GM12878 (cell line): Measurements from ENCODE around the gene FSD1L. TPM values are rescaled to one million over a fixed set of nuclear protein-coding genes. Genes with fewer than 3 reads are reported as not detected.
A peak's percentile ranks its signal among the peaks of the same experiment; 100 is the strongest.

Experiments
- ATAC-seq: fragments of 200-7000 bp; cut with Tn5 transposase; 3 replicates; pipeline ENCODE4 v1.9.1; 2020; ENCODE audit warnings: mild to moderate bottlenecking, moderate library complexity
- BruUV-seq: library from RNA; stranded (reverse); fragments of 400-500 nt; replicated peaks from 2 replicates; lab custom pipeline; 2021; lab: Mats Ljungman, UMichigan
- CTCF ChIA-PET: fragments of 300-600 bp; sonication (Branson Sonifier 250); formaldehyde crosslinking; extraction: SDS; loops from one replicate; lab custom pipeline; 2021; ENCODE audit warnings: inconsistent platforms; lab: Yijun Ruan, JAX
- POLR2A ChIA-PET: fragments of 350-600 bp; formaldehyde crosslinking; extraction: SDS; loops from one replicate; lab custom pipeline; 2021; ENCODE audit warnings: inconsistent platforms; lab: Charles Lee
- RAD21 ChIA-PET: fragments of 300-600 bp; sonication (Branson Sonifier 250); formaldehyde crosslinking; loops from one replicate; lab custom pipeline; 2023; ENCODE audit warnings: antibody characterized with exemption; ENCODE audit not compliant: unreplicated experiment; lab: Charles Lee
- SMC1A ChIA-PET: fragments of 300-600 bp; sonication (Branson Sonifier 250); formaldehyde crosslinking; loops from one replicate; lab custom pipeline; 2023; ENCODE audit not compliant: unreplicated experiment, uncharacterized antibody; lab: Charles Lee
- DNase-seq: peaks from one replicate; pipeline ENCODE4 v3.0.0-alpha.2; 2011; ENCODE audit warnings: low read depth, low spot score
- FAIRE-seq: peaks from 3 replicates; lab custom pipeline; 2011; peaks lifted over from hg19 to GRCh38; lab: Jason Lieb, UNC
- H2AFZ ChIP-seq: 2 replicates; pipeline ENCODE4 v1.6.0; 2011; ENCODE audit warnings: low read depth, low read length, control low read depth; ENCODE audit not compliant: control insufficient read depth
- H3K27ac ChIP-seq: 2 replicates; pipeline ENCODE4 v1.5.1; 2011; ENCODE audit warnings: control low read depth; ENCODE audit not compliant: control insufficient read depth, insufficient read depth
- H3K27me3 ChIP-seq, 2 experiments: replicated peaks in 1 of 2; 2 replicates each; pipeline versions ENCODE4 v1.6.0 to v1.6.1; 2011; ENCODE audit warnings: low read length in 1 of 2; ENCODE audit not compliant: control insufficient read depth in 2 of 2, insufficient read depth in 2 of 2
- H3K36me3 ChIP-seq, 2 experiments: 2 replicates each; pipeline ENCODE4 v1.5.1; 2011; ENCODE audit warnings: low read length in 1 of 2; ENCODE audit not compliant: control insufficient read depth in 2 of 2, insufficient read depth in 2 of 2
- H3K4me1 ChIP-seq: 2 replicates; pipeline ENCODE4 v1.6.1; 2011; ENCODE audit warnings: mild to moderate bottlenecking, low read length, moderate library complexity, mixed read lengths; ENCODE audit not compliant: control insufficient read depth, insufficient read depth
- H3K4me2 ChIP-seq: 2 replicates; pipeline ENCODE4 v1.6.0; 2011; ENCODE audit warnings: control low read depth; ENCODE audit not compliant: control insufficient read depth, insufficient read depth
- H3K4me3 ChIP-seq: fragments of 200-600 bp; sonication (generic); 2 replicates; pipeline ENCODE4 v1.5.1; 2016
- H3K79me2 ChIP-seq: 2 replicates; pipeline ENCODE4 v1.6.0; 2011; ENCODE audit warnings: low read length; ENCODE audit not compliant: control insufficient read depth, insufficient read depth
- H3K9ac ChIP-seq: 2 replicates; pipeline ENCODE4 v1.8.0; 2011; ENCODE audit warnings: low read length, control low read depth, mixed read lengths; ENCODE audit not compliant: control insufficient read depth, insufficient read depth
- H3K9me3 ChIP-seq: replicated peaks from 3 replicates; pipeline ENCODE4 v1.5.1; 2011; ENCODE audit warnings: mild to moderate bottlenecking, low read length; ENCODE audit not compliant: control insufficient read depth, insufficient read depth
- H4K20me1 ChIP-seq: 2 replicates; pipeline ENCODE4 v1.6.0; 2011; ENCODE audit not compliant: control insufficient read depth, insufficient read depth
- ATF7 ChIP-seq: fragments of 450-650 bp; IDR thresholded peaks from 2 replicates; pipeline ENCODE4 v1.6.1; 2016; ENCODE audit warnings: low read depth, mild to moderate bottlenecking
- CREB1 ChIP-seq: IDR thresholded peaks from 2 replicates; pipeline ENCODE4 v1.6.1; 2012; ENCODE audit warnings: low read depth, mild to moderate bottlenecking, inconsistent platforms
- DPF2 ChIP-seq: fragments of 450-650 bp; IDR thresholded peaks from 2 replicates; pipeline ENCODE4 v1.6.1; 2017; ENCODE audit warnings: mild to moderate bottlenecking
- EED ChIP-seq: sonication (generic); IDR thresholded peaks from 2 replicates; pipeline ENCODE4 v1.6.1; 2016; ENCODE audit warnings: antibody characterized with exemption, low read depth
- FOXM1 ChIP-seq: IDR thresholded peaks from 2 replicates; pipeline ENCODE4 v1.6.1; 2012; ENCODE audit warnings: low read depth, mild to moderate bottlenecking, inconsistent platforms, low read length, moderate library complexity
- GATAD2B ChIP-seq: fragments of 450-650 bp; conservative IDR thresholded peaks from 2 replicates; pipeline ENCODE4 v1.6.1; 2017; ENCODE audit warnings: low read depth, mild to moderate bottlenecking, moderate library complexity
- IRF4 ChIP-seq: IDR thresholded peaks from 2 replicates; pipeline ENCODE4 v1.6.1; 2011; ENCODE audit warnings: low read depth, low read length
- LARP7 ChIP-seq: fragments of 450-650 bp; IDR thresholded peaks from 2 replicates; pipeline ENCODE4 v1.6.1; 2017; ENCODE audit warnings: mild to moderate bottlenecking
- MEF2B ChIP-seq: fragments of 450-650 bp; IDR thresholded peaks from 2 replicates; pipeline ENCODE4 v1.6.1; 2018; ENCODE audit warnings: mild to moderate bottlenecking, moderate library complexity; ENCODE audit not compliant: partially characterized antibody, poor library complexity, severe bottlenecking
- NBN ChIP-seq: fragments of 450-650 bp; IDR thresholded peaks from 2 replicates; pipeline ENCODE4 v1.6.1; 2016
- NFIC ChIP-seq: IDR thresholded peaks from 2 replicates; pipeline ENCODE4 v1.6.1; 2012; ENCODE audit warnings: low read depth, mild to moderate bottlenecking, inconsistent platforms, low read length, moderate library complexity
- NR2F1 ChIP-seq: fragments of 450-650 bp; conservative IDR thresholded peaks from 2 replicates; pipeline ENCODE4 v1.6.1; 2017; ENCODE audit warnings: mild to moderate bottlenecking
- PML ChIP-seq: IDR thresholded peaks from 2 replicates; pipeline ENCODE4 v1.6.1; 2012; ENCODE audit warnings: low read length, inconsistent platforms
- RAD51 ChIP-seq: fragments of 450-650 bp; IDR thresholded peaks from 2 replicates; pipeline ENCODE4 v1.6.1; 2016; ENCODE audit warnings: moderate library complexity, mild to moderate bottlenecking, inconsistent platforms
- SP1 ChIP-seq: IDR thresholded peaks from one replicate; pipeline ENCODE4 v1.6.1; 2011; ENCODE audit warnings: low read depth, low read length
- ZNF384 ChIP-seq: IDR thresholded peaks from 2 replicates; pipeline ENCODE4 v1.6.1; 2012; ENCODE audit warnings: low read depth, mild to moderate bottlenecking, low read length, improper control_type of control experiment, borderline replicate concordance
- ZSCAN29 ChIP-seq: fragments of 450-650 bp; IDR thresholded peaks from 2 replicates; pipeline ENCODE4 v1.6.1; 2017; ENCODE audit warnings: mild to moderate bottlenecking, moderate library complexity
- WGBS: methylation state at CpG from one replicate; pipeline ENCODE4 v1.1.6; 2016; ENCODE audit warnings: low lambda C conversion rate; ENCODE audit not compliant: insufficient replicate concordance, insufficient coverage; ENCODE audit errors: missing lambda C conversion rate; 5-methylcytosine and 5-hydroxymethylcytosine counted together
- in situ Hi-C: fragments of 300-500 bp; cut with MboI; formaldehyde crosslinking; loops from 9 replicates; pipeline ENCODE4 v1.14.3; 2018; ENCODE audit warnings: mixed read lengths
- intact Hi-C: fragments of 100-400 bp; cut with micrococcal nuclease; formaldehyde crosslinking; loops from one replicate; pipeline ENCODE4 v1.14.2; 2022; ENCODE audit not compliant: unreplicated experiment
- polyA plus RNA-seq, 11 experiments: library from polyadenylated mRNA; depleted of rRNA in 4 of 11; unstranded in 6 of 11; stranded (reverse) in 5 of 11; fragments of >200 nt; fragmentation: Nextera tagmentation in 4 of 11; fragmentation: Illumina TruSeq in 1 of 11; extraction: Ambion mirVana in 4 of 11; extraction: Trizol in 1 of 11; gene quantifications; 1 replicate in 1 of 11; 2 replicates in 10 of 11; pipeline versions ENCODE4 v1.2.1 to v1.2.3, GENCODE V29; 2011 to 2016; ENCODE audit warnings: inconsistent platforms in 2 of 11, missing spikeins in 2 of 11, low read depth in 1 of 11
- total RNA-seq, 4 experiments: library from RNA; depleted of rRNA in 3 of 4; stranded (reverse); fragments of >200 nt in 3 of 4; fragmentation: Illumina TruSeq in 1 of 4; extraction: Trizol in 1 of 4; gene quantifications; 2 replicates each; pipeline versions ENCODE4 v1.2.1 to v1.2.3, GENCODE V29; 2013 to 2021
- TF ChIP-seq, protein P1 (sequence below): fragments of 450-650 bp; IDR thresholded peaks from 2 replicates; pipeline ENCODE4 v1.6.1; 2016; ENCODE audit warnings: mild to moderate bottlenecking
- TF ChIP-seq, protein P2 (sequence below): fragments of 450-650 bp; IDR thresholded peaks from 2 replicates; pipeline ENCODE4 v1.6.1; 2017; ENCODE audit warnings: mild to moderate bottlenecking, low read depth, inconsistent platforms; ENCODE audit not compliant: poor library complexity, severe bottlenecking

FSD1L gene
- total and polyA plus RNA-seq, 10 of the 15 experiments (the other 5 are each of a cell fraction or from before 2014, with no cell fraction given) = 11.9 to 52.4 (median 17.0) TPM

DNA sequence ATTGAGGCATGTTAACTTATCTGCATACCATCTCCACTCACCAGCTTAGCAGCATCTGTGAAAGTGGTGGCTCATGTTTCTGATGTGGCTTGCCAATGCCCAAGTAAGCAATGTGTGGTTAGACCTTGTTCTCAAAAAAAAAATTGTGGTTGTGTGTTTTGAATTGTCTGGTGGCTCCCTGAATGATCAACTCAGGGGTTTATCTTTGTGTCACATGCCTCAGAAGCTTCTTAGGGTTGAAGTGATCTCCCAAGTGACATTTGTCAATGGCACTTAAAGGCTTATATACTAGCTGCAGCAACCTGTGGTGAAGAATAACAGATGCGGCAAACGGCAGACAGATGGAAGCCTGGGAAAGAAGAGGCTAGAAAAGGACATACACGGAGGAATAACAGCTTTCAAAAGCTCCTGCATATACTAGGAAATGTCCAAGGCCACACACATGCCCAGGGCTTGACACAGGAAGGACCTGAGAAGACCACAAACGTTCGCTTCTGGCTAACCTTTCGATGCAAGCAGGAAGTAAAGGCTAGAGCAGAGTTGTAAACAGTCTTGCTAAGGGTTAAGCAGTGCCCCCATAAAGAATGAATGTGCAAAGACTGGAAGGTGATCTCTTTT, 42.2 kb upstream of the FSD1L start:
- DNase-seq (peak; percentile 85), FAIRE-seq (peak; percentile 75), ATAC-seq (peak; percentile 97)
- Histone ChIP-seq H3K4me2 (peak overlapping the region; percentile 5), H4K20me1 (no peaks in the 10 kb centered on the region), H3K27me3 (no peaks in the 10 kb centered on the region), H3K9me3 (no peaks in the 10 kb centered on the region), H3K4me1 (no peaks in the 10 kb centered on the region; the same call in 1 of the 2 replicates), H3K4me3 (0 out of 2 replicates have a peak overlapping the region, but pooled peaks have one; percentile 4), H3K9ac (no peak overlapping the region), H3K27ac (no peak overlapping the region), H3K36me3 (no peaks in the 10 kb centered on the region), H2AFZ (no peak overlapping the region), H3K79me2 (no peaks in the 10 kb centered on the region)
- RAD21 ChIA-PET = interaction anchor here (0.7 to 1.6 kb wide), 10 partner anchors 11 to 626 kb away, joined by 3 to 6 read pairs (median 3); partner anchors contain the start of gene FSD1L
- SMC1A ChIA-PET = interaction anchor here (0.8 to 2.2 kb wide), 10 partner anchors 14 to 630 kb away, joined by 3 to 8 read pairs (median 3); no protein-coding TSS in a partner anchor
- POLR2A ChIA-PET = interaction anchor here (1.6 kb wide), 1 partner anchor 47 kb away, joined by 4 read pairs; no protein-coding TSS in a partner anchor
- intact Hi-C loops (loop anchor here (5.0 kb wide), 1 partner anchor 48 kb away; no protein-coding TSS in a partner anchor), in situ Hi-C loops (no loop called here)
- BruUV-seq = no TSS peak
- CTCF ChIA-PET = interaction anchor here (0.9 to 1.7 kb wide), 9 partner anchors 8 to 543 kb away, joined by 3 to 6 read pairs (median 4); partner anchors contain the start of gene SLC44A1
- WGBS = 0% methylated on average over 6 of the region's 6 CpGs
- 0 out of 2 replicates have a peak, but pooled peaks have one; percentile 29 for TF ChIP-seq FOXM1
- 0 out of 2 replicates have a peak, but pooled peaks have one; percentile 14 for TF ChIP-seq EED
- no peak for TF ChIP-seq PML
- peak; percentile 85 for TF ChIP-seq ZNF384
- TF ChIP-seq DPF2 = peak; percentile 42; the same call in 1 of the 2 replicates
- TF ChIP-seq CREB1 = 0 out of 2 replicates have a peak, but pooled peaks have one; percentile 20
- TF ChIP-seq IRF4 = 0 out of 2 replicates have a peak, but pooled peaks have one; percentile 31
- TF ChIP-seq GATAD2B = 0 out of 2 replicates have a peak, but pooled peaks have one; percentile 27
- TF ChIP-seq ZSCAN29 = no peak
- peak; percentile 88 for TF ChIP-seq MEF2B
- TF ChIP-seq, protein P1, sequence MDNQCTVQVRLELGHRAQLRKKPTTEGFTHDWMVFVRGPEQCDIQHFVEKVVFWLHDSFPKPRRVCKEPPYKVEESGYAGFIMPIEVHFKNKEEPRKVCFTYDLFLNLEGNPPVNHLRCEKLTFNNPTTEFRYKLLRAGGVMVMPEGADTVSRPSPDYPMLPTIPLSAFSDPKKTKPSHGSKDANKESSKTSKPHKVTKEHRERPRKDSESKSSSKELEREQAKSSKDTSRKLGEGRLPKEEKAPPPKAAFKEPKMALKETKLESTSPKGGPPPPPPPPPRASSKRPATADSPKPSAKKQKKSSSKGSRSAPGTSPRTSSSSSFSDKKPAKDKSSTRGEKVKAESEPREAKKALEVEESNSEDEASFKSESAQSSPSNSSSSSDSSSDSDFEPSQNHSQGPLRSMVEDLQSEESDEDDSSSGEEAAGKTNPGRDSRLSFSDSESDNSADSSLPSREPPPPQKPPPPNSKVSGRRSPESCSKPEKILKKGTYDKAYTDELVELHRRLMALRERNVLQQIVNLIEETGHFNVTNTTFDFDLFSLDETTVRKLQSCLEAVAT = peak; percentile 92
- peak; percentile 61; the same call in 1 of the 2 replicates for TF ChIP-seq NFIC
- TF ChIP-seq ATF7 = peak; percentile 67; the same call in 1 of the 2 replicates
- no peak for TF ChIP-seq LARP7
- TF ChIP-seq SP1 = no peak
- TF ChIP-seq NBN = 0 out of 2 replicates have a peak, but pooled peaks have one; percentile 61
- TF ChIP-seq NR2F1 = peak; percentile 91
- TF ChIP-seq, protein P2, sequence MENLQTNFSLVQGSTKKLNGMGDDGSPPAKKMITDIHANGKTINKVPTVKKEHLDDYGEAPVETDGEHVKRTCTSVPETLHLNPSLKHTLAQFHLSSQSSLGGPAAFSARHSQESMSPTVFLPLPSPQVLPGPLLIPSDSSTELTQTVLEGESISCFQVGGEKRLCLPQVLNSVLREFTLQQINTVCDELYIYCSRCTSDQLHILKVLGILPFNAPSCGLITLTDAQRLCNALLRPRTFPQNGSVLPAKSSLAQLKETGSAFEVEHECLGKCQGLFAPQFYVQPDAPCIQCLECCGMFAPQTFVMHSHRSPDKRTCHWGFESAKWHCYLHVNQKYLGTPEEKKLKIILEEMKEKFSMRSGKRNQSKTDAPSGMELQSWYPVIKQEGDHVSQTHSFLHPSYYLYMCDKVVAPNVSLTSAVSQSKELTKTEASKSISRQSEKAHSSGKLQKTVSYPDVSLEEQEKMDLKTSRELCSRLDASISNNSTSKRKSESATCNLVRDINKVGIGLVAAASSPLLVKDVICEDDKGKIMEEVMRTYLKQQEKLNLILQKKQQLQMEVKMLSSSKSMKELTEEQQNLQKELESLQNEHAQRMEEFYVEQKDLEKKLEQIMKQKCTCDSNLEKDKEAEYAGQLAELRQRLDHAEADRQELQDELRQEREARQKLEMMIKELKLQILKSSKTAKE = peak; percentile 87
- peak; percentile 76 for TF ChIP-seq RAD51
